Thyroid gland (tissue), 4 donors: ENCODE measurements around the gene GTF2F2.

Source experiments
- POLR2A ChIP-seq, 2 donors: fragments of 450-650 bp; IDR thresholded peaks; one replicate each; pipeline ENCODE4 v1.6.1; 2017; ENCODE audit warnings: antibody characterized with exemption in 2 of 2, mild to moderate bottlenecking in 2 of 2, moderate library complexity in 1 of 2
- TF ChIP-seq, protein P1 (sequence below), 6 experiments: fragments of 200-600 bp in 3 of 6; fragments of 450-650 bp in 3 of 6; sonication (generic) in 3 of 6; IDR thresholded peaks; one replicate each; pipeline ENCODE4 v1.5.1; 2016 to 2019; ENCODE audit warnings: antibody characterized with exemption in 6 of 6, mild to moderate bottlenecking in 2 of 6, inconsistent platforms in 1 of 6, moderate library complexity in 1 of 6

DNA sequence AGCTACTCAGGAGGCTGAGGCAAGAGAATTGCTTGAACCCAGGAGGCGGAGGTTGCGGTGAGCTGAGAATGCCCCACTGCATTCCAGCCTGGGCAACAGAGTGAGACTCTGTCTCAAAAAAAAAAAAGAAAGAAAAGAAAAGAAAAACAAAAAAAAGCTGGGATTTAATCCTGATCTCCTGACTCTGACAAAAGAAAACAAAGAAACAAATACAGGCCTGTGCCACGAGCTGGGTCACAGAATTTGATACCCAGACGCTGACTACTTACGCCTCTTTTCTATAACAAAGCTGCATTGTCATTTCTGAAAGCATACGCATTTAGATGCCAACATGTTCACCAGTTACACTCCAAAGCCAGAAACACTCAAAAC, 18.2 kb upstream of the GTF2F2 start:
- TF ChIP-seq, protein P1, sequence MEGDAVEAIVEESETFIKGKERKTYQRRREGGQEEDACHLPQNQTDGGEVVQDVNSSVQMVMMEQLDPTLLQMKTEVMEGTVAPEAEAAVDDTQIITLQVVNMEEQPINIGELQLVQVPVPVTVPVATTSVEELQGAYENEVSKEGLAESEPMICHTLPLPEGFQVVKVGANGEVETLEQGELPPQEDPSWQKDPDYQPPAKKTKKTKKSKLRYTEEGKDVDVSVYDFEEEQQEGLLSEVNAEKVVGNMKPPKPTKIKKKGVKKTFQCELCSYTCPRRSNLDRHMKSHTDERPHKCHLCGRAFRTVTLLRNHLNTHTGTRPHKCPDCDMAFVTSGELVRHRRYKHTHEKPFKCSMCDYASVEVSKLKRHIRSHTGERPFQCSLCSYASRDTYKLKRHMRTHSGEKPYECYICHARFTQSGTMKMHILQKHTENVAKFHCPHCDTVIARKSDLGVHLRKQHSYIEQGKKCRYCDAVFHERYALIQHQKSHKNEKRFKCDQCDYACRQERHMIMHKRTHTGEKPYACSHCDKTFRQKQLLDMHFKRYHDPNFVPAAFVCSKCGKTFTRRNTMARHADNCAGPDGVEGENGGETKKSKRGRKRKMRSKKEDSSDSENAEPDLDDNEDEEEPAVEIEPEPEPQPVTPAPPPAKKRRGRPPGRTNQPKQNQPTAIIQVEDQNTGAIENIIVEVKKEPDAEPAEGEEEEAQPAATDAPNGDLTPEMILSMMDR (IDR thresholded peaks at IDR 0.05), result no peak
- no peak for TF ChIP-seq POLR2A (IDR thresholded peaks at IDR 0.05)
